A549 (cell line): Measurements from ENCODE around the gene RHEBL1. TPM values are rescaled to one million over a fixed set of nuclear protein-coding genes. Genes with fewer than 3 reads are reported as not detected.

Source experiments
- ATAC-seq, 2 experiments: fragments of 200-7000 bp in 1 of 2; fragments of >200 bp in 1 of 2; cut with Nextera tagmentation in 1 of 2; cut with Tn5 transposase in 1 of 2; 3 replicates each; pipeline versions ENCODE4 v1.8.0 to v1.9.1; 2018 to 2020; ENCODE audit warnings: mild to moderate bottlenecking in 1 of 2, moderate library complexity in 1 of 2
- CTCF ChIA-PET: fragments of 300-600 bp; sonication (Branson Sonifier 250); formaldehyde crosslinking; extraction: SDS; loops from one replicate; lab custom pipeline; 2021; ENCODE audit warnings: antibody characterized with exemption, inconsistent platforms; lab: Yijun Ruan, JAX
- POLR2A ChIA-PET: fragments of 350-600 bp; formaldehyde crosslinking; extraction: SDS; loops from one replicate; lab custom pipeline; 2021; ENCODE audit warnings: antibody characterized with exemption, inconsistent platforms; lab: Yijun Ruan, JAX
- DNase-seq, 2 experiments: peaks; one replicate each; pipeline versions ENCODE4 v3.0.0 to v3.0.0-alpha.2; 2011 to 2016; ENCODE audit warnings: low read depth in 1 of 2, low spot score in 1 of 2
- FAIRE-seq: peaks from 2 replicates; lab custom pipeline; 2011; peaks lifted over from hg19 to GRCh38; lab: Jason Lieb, UNC
- H3K27ac ChIP-seq, 2 experiments: fragments of >200 bp; sonication (Bioruptor Twin); formaldehyde crosslinking; 3 replicates each; pipeline ENCODE4 v1.5.1; 2016 to 2017
- H3K4me1 ChIP-seq: fragments of >200 bp; sonication (Bioruptor Twin); formaldehyde crosslinking; 3 replicates; pipeline ENCODE4 v1.6.1; 2016
- H3K4me2 ChIP-seq: fragments of >200 bp; sonication (Bioruptor Twin); formaldehyde crosslinking; 3 replicates; pipeline ENCODE4 v1.6.1; 2016
- H3K4me3 ChIP-seq: fragments of >200 bp; sonication (Bioruptor Twin); formaldehyde crosslinking; 3 replicates; pipeline ENCODE4 v1.5.1; 2016
- H3K9me3 ChIP-seq: fragments of >200 bp; sonication (Bioruptor Twin); formaldehyde crosslinking; 3 replicates; pipeline ENCODE4 v1.6.1; 2016
- BHLHE40 ChIP-seq: IDR thresholded peaks from 2 replicates; pipeline ENCODE4 v1.6.1; 2012; ENCODE audit warnings: low read depth, low read length, inconsistent platforms
- CBX8 ChIP-seq: fragments of 200-600 bp; sonication (generic); IDR thresholded peaks from 2 replicates; pipeline ENCODE4 v1.6.1; 2016
- CHD4 ChIP-seq: fragments of 200-600 bp; sonication (generic); IDR thresholded peaks from 2 replicates; pipeline ENCODE4 v1.6.1; 2016; ENCODE audit warnings: antibody characterized with exemption, mild to moderate bottlenecking, borderline replicate concordance
- EHMT2 ChIP-seq: fragments of 200-600 bp; sonication (generic); IDR thresholded peaks from 2 replicates; pipeline ENCODE4 v1.6.1; 2016; ENCODE audit warnings: antibody characterized with exemption, low read depth, mild to moderate bottlenecking, moderate library complexity
- FOSB ChIP-seq: fragments of 250-450 bp; sonication (Bioruptor Pico); IDR thresholded peaks from 2 replicates; pipeline ENCODE4 v1.5.0; 2020; ENCODE audit warnings: mild to moderate bottlenecking, moderate library complexity
- FOSL2 ChIP-seq, 2 experiments: fragments of 450-650 bp in 1 of 2; fragments of >200 bp in 1 of 2; sonication (Bioruptor Twin) in 1 of 2; formaldehyde crosslinking; IDR thresholded peaks; 2 replicates each; pipeline versions ENCODE4 v1.5.0 to v1.6.1; 2016 to 2020; ENCODE audit warnings: mild to moderate bottlenecking in 1 of 2, moderate library complexity in 1 of 2
- GATA3 ChIP-seq: IDR thresholded peaks from 2 replicates; pipeline ENCODE4 v1.6.1; 2012; ENCODE audit warnings: borderline replicate concordance
- HEYL ChIP-seq: fragments of 250-450 bp; sonication (Bioruptor Pico); IDR thresholded peaks from 2 replicates; pipeline ENCODE4 v1.8.0; 2021; ENCODE audit warnings: mild to moderate bottlenecking, moderate library complexity
- HOXB13 ChIP-seq: fragments of 250-450 bp; sonication (Bioruptor Pico); IDR thresholded peaks from 2 replicates; pipeline ENCODE4 v1.5.0; 2020; ENCODE audit warnings: low read depth, mild to moderate bottlenecking, moderate library complexity
- HOXB5 ChIP-seq: fragments of 250-450 bp; sonication (Bioruptor Pico); IDR thresholded peaks from 2 replicates; pipeline ENCODE4 v1.5.0; 2020; ENCODE audit warnings: mild to moderate bottlenecking, moderate library complexity
- MAZ ChIP-seq: fragments of 150-350 bp; IDR thresholded peaks from 2 replicates; pipeline ENCODE4 v1.6.1; 2014; ENCODE audit warnings: antibody characterized with exemption, low read depth, low read length, borderline replicate concordance
- MYC ChIP-seq: IDR thresholded peaks from 2 replicates; pipeline ENCODE4 v1.6.1; 2012; ENCODE audit warnings: mild to moderate bottlenecking, inconsistent platforms, low read length, improper control_type of control experiment, borderline replicate concordance
- NFE2L2 ChIP-seq: fragments of 150-350 bp; conservative IDR thresholded peaks from 2 replicates; pipeline ENCODE4 v1.6.1; 2014; ENCODE audit warnings: low read length
- PHF8 ChIP-seq: fragments of 200-600 bp; sonication (generic); IDR thresholded peaks from 2 replicates; pipeline ENCODE4 v1.6.1; 2016; ENCODE audit warnings: low read depth, mild to moderate bottlenecking, antibody characterized with exemption, moderate library complexity, borderline replicate concordance
- POLR2A ChIP-seq: IDR thresholded peaks from 2 replicates; pipeline ENCODE4 v1.6.1; 2012; ENCODE audit warnings: mild to moderate bottlenecking, low read length
- RARB ChIP-seq: fragments of 250-450 bp; sonication (Bioruptor Pico); IDR thresholded peaks from 2 replicates; pipeline ENCODE4 v1.8.0; 2021; ENCODE audit warnings: mild to moderate bottlenecking, moderate library complexity
- RCOR1 ChIP-seq: fragments of 150-350 bp; IDR thresholded peaks from 2 replicates; pipeline ENCODE4 v1.6.1; 2014; ENCODE audit warnings: antibody characterized with exemption, low read length, low read depth
- SMC3 ChIP-seq: fragments of >200 bp; sonication (Bioruptor Twin); formaldehyde crosslinking; IDR thresholded peaks from 3 replicates; pipeline ENCODE4 v1.6.1; 2018; ENCODE audit warnings: inconsistent platforms
- SREBF2 ChIP-seq: fragments of 450-650 bp; IDR thresholded peaks from 2 replicates; pipeline ENCODE4 v1.6.1; 2014; ENCODE audit warnings: mild to moderate bottlenecking, moderate library complexity
- TP53 ChIP-seq: fragments of 250-450 bp; sonication (Bioruptor Pico); IDR thresholded peaks from 2 replicates; pipeline ENCODE4 v1.5.0; 2021; ENCODE audit warnings: mild to moderate bottlenecking, moderate library complexity
- ZC3H11A ChIP-seq: fragments of 450-650 bp; IDR thresholded peaks from 2 replicates; pipeline ENCODE4 v1.6.1; 2014; ENCODE audit warnings: antibody characterized with exemption, mild to moderate bottlenecking
- WGBS: methylation state at CpG from one replicate; pipeline ENCODE4 v1.1.6; 2017; ENCODE audit errors: missing lambda C conversion rate; 5-methylcytosine and 5-hydroxymethylcytosine counted together
- polyA plus RNA-seq, 4 experiments: library from polyadenylated mRNA; depleted of rRNA in 3 of 4; stranded (reverse); fragments of >200 nt; fragmentation: RNase III in 1 of 4; extraction: RNeasy Plus Mini Kit Qiagen cat#74134 plus additional on column Dnase treatment in 1 of 4; gene quantifications; 2 replicates in 3 of 4; 3 replicates in 1 of 4; pipeline ENCODE4 v1.2.3, GENCODE V29; 2011 to 2017
- TF ChIP-seq, protein P1 (sequence below): fragments of >200 bp; sonication (Bioruptor Twin); formaldehyde crosslinking; IDR thresholded peaks from 3 replicates; pipeline ENCODE4 v1.6.1; 2016
- TF ChIP-seq, protein P2 (sequence below): fragments of 250-450 bp; sonication (Bioruptor Pico); IDR thresholded peaks from 2 replicates; pipeline ENCODE4 v1.5.0; 2020; ENCODE audit warnings: low read depth, mild to moderate bottlenecking, moderate library complexity
- TF ChIP-seq, protein P3 (sequence below): fragments of 250-450 bp; sonication (Bioruptor Pico); IDR thresholded peaks from 2 replicates; pipeline ENCODE4 v1.5.0; 2021; ENCODE audit warnings: mild to moderate bottlenecking, moderate library complexity, borderline replicate concordance
- TF ChIP-seq, protein P4 (sequence below): IDR thresholded peaks from 2 replicates; pipeline ENCODE4 v1.6.1; 2012

The RHEBL1 gene
- polyA plus RNA-seq, 2 of the 4 experiments (the other 2 are of a cell fraction) = 2.1 to 4.0 TPM

DNA sequence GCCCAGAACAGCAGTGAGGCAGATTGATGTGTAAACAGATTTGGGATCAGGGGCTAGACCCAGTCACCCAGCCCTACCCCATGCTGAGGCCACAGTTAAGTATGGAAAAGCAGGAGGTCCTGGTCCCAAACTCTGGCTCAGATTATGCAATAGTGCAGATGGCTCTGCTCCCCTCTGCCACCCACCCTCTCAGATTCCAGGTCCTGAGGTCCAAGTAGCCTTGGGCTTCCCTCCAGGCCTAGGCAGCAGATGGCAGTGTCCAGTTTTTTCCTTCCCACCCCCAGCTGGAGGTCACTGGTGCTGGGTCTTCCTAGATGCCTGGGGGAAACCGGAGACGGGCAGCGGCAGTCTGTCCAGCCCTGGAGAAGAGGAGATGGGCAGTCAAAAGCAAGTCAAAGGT lies 27.6 kb upstream of the RHEBL1 start:
- ATAC-seq (no peak), FAIRE-seq (no peak), DNase-seq (no peak)
- H3K4me2 ChIP-seq = no peak overlapping the region
- H3K9me3 ChIP-seq = no peaks in the 10 kb centered on the region
- 96% methylated on average over 3 of the region's 3 CpGs for WGBS
- peaks cover 9% of the 10 kb centered on the region; the same call in 2 of the 3 replicates for H3K4me1 ChIP-seq
- H3K27ac ChIP-seq = no peak overlapping the region
- POLR2A ChIA-PET = no interaction called here
- CTCF ChIA-PET = interaction anchor here (1.3 to 18.9 kb wide), 11 partner anchors 11 to 42 kb away, joined by 4 to 166 read pairs (median 11); partner anchors contain the start of genes LMBR1L and TUBA1B
- TF ChIP-seq EHMT2 (no peak), CHD4 (no peak), MYC (no peak), HEYL (no peak), RCOR1 (no peak), CBX8 (no peak)
- TF ChIP-seq, protein P1, sequence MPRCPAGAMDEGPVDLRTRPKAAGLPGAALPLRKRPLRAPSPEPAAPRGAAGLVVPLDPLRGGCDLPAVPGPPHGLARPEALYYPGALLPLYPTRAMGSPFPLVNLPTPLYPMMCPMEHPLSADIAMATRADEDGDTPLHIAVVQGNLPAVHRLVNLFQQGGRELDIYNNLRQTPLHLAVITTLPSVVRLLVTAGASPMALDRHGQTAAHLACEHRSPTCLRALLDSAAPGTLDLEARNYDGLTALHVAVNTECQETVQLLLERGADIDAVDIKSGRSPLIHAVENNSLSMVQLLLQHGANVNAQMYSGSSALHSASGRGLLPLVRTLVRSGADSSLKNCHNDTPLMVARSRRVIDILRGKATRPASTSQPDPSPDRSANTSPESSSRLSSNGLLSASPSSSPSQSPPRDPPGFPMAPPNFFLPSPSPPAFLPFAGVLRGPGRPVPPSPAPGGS = no peak
- no peak overlapping the region for H3K4me3 ChIP-seq

DNA sequence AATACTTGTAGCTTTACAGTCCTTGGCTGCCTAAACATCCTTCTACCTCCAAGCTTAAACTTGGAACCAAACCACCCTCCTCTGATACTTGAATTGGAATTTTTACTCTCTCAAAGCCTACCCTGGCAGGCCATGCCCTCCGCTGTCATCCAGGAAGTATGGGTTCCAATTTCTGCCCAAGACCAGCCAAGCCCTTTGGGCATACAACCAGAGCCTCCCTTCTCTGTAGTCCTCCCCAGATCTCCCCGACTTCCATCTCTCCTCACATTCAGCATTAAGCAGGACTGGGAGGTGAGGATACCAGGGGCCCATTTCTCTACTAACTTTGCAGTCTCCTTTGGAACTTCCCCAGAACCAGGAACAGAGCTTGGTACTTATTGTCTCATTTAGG lies 25.2 kb upstream of the RHEBL1 start:
- Histone ChIP-seq H3K4me2 (peak overlapping the region; percentile 60), H3K9me3 (no peaks in the 10 kb centered on the region), H3K4me3 (no peak overlapping the region), H3K4me1 (peaks cover 17% of the 10 kb centered on the region; the same call in 2 of the 3 replicates), H3K27ac (no peak overlapping the region)
- DNase-seq = no peak
- WGBS = 75% methylated on average over 2 of the region's 2 CpGs
- ChIA-PET POLR2A (interaction anchor here (1.0 kb wide), 1 partner anchor 36 kb away, joined by 3 read pairs; no protein-coding TSS in a partner anchor), CTCF (interaction anchor here (0.8 to 11.5 kb wide), 9 partner anchors 13 to 253 kb away, joined by 3 to 166 read pairs (median 25); partner anchors contain the start of genes LMBR1L and TUBA1B)
- no peak for TF ChIP-seq MAZ
- TF ChIP-seq ZC3H11A = no peak
- TF ChIP-seq, protein P2, sequence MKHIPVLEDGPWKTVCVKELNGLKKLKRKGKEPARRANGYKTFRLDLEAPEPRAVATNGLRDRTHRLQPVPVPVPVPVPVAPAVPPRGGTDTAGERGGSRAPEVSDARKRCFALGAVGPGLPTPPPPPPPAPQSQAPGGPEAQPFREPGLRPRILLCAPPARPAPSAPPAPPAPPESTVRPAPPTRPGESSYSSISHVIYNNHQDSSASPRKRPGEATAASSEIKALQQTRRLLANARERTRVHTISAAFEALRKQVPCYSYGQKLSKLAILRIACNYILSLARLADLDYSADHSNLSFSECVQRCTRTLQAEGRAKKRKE (CRISPR knock-in tag) = no peak
- no peak for TF ChIP-seq SMC3
- TF ChIP-seq, protein P3, sequence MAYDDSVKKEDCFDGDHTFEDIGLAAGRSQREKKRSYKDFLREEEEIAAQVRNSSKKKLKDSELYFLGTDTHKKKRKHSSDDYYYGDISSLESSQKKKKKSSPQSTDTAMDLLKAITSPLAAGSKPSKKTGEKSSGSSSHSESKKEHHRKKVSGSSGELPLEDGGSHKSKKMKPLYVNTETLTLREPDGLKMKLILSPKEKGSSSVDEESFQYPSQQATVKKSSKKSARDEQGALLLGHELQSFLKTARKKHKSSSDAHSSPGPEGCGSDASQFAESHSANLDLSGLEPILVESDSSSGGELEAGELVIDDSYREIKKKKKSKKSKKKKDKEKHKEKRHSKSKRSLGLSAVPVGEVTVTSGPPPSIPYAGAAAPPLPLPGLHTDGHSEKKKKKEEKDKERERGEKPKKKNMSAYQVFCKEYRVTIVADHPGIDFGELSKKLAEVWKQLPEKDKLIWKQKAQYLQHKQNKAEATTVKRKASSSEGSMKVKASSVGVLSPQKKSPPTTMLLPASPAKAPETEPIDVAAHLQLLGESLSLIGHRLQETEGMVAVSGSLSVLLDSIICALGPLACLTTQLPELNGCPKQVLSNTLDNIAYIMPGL (CRISPR knock-in tag) = no peak
- no peak for TF ChIP-seq HOXB13 (CRISPR knock-in tag)
- no peak for TF ChIP-seq RARB (CRISPR knock-in tag)
- TF ChIP-seq NFE2L2 = no peak
- TF ChIP-seq FOSL2 (IDR thresholded peaks at IDR 0.05) = no peak
- TF ChIP-seq FOSL2 (CRISPR knock-in tag; IDR thresholded peaks at IDR 0.05) = no peak
- ATAC-seq = no peak
- no peak for FAIRE-seq

DNA sequence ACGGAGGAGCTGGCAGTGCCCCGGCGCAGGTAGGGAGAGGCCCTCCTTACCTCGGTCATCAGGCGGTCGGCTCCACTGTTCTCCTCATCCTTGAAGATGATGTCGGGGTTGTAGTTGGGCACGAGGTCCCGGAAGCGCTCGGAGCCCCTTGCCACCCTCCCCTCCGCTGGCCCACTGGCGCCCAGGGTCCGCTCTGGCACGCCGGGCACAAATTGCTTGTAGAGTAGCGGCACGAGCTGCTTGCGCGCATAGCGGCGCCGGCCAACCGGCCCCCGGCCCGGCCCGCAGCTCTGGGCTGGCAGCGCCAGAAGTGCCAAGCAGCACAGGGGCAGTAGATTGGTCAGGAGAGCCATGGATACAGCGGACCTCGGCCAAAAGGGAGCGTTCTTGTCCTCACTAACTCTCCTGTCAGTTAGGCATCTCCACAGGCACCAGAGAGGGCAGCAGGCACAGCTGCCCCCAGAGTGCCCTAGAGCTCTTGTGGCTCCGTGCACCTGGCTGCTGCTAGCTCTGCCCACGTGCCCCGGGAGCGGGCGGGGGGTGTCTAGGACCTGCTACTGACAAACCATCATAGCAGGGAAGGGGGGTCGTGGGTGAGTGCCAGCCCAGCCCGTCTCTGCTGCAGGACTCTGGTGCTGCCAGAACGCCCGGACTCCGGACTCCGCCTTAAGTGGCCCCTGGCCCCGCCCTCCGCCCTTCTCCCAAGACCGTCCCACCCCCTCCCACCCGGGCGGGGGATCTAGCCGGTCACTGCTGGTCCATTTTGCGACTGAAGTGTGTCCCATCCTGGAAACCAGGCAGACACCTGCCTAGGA lies 24.6 kb upstream of the RHEBL1 start, which contains the start of gene DHH:
Gene DHH (minus strand): TSS at position 642 of the 815 bp plus-strand sequence. CDS start 289 bp downstream, at position 353.
- ATAC-seq (peak in 1 of 2 experiments; percentile 18; a peak in 3 of 6 replicates), FAIRE-seq (no peak), DNase-seq (no peak)
- CTCF ChIA-PET = interaction anchor here (0.8 to 11.5 kb wide), 11 partner anchors 13 to 253 kb away, joined by 3 to 166 read pairs (median 4); partner anchors contain the start of genes LMBR1L, RHEBL1 and TUBA1B
- WGBS = 57% methylated on average over 34 of the region's 49 CpGs
- Histone ChIP-seq H3K4me3 (0 out of 3 replicates have a peak within 1 kb of the TSS, but pooled peaks have one; percentile 9), H3K4me2 (peak within 1 kb of the TSS; percentile 60)
- TF ChIP-seq HEYL = no peak
- no peak for TF ChIP-seq POLR2A
- TF ChIP-seq FOSL2 (IDR thresholded peaks at IDR 0.05) = no peak
- TF ChIP-seq FOSL2 (CRISPR knock-in tag; IDR thresholded peaks at IDR 0.05) = no peak
- no peak for TF ChIP-seq GATA3
- no peak for TF ChIP-seq TP53
- TF ChIP-seq FOSB (CRISPR knock-in tag) = no peak
- TF ChIP-seq PHF8 = no peak
- TF ChIP-seq HOXB5 (CRISPR knock-in tag) = no peak
- no peak for TF ChIP-seq SREBF2
- TF ChIP-seq, protein P4, sequence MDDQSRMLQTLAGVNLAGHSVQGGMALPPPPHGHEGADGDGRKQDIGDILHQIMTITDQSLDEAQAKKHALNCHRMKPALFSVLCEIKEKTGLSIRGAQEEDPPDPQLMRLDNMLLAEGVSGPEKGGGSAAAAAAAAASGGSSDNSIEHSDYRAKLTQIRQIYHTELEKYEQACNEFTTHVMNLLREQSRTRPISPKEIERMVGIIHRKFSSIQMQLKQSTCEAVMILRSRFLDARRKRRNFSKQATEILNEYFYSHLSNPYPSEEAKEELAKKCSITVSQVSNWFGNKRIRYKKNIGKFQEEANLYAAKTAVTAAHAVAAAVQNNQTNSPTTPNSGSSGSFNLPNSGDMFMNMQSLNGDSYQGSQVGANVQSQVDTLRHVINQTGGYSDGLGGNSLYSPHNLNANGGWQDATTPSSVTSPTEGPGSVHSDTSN = no peak
- TF ChIP-seq CBX8 = no peak
- TF ChIP-seq BHLHE40 = no peak
- TF ChIP-seq, all 56 proteins: peak for 0
- POLR2A ChIA-PET = interaction anchor here (1.0 kb wide), 1 partner anchor 36 kb away, joined by 3 read pairs; no protein-coding TSS in a partner anchor
- H3K27ac ChIP-seq = no peak within 1 kb of the TSS
- H3K4me1 ChIP-seq = peaks cover 17% of the 10 kb centered on the region; the same call in 2 of the 3 replicates
- no peaks in the 10 kb centered on the region for H3K9me3 ChIP-seq
